ENCODE data around the gene STXBP6.

The STXBP6 gene

DNA sequence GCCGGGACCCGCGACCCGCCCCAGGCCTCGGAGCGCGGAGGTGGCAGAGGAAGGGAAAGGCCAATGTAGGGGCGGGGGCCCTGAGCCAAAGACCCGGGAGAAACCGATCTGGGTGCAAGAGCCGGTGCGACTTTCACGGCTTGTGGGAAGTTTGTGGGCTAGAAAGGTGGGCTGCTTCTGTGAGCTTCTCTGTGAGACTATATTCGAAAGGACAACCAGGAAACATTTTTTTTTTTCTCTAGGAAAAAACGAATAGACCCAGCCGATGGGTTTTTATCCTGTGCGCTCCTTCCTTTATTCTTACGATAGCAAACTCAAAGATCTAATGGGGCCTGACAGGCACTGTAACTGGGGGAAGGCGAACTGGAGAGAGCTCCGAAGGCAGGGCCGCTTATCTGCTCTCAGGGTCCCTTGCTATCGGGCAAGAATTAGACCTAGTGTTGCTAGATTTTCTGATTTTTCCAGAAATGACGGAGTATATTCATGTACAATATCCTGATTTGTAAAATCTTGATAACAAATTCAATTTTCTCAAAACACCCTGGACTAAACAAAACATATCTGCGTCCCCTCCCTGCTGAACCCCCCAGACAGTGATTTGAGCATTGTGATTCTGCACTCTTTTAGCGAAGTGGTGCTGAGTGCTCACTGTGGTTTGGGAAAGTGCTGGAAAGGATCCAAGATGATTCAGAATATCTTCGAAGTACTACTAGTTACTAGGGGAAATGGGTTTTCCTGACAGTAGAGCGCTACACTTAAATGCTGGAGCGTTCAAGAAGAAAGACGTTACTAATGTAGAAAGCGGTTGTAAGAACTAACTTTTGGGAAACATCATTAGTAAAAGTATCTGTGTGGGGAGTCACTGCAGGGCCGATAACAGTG lies 563 bp upstream of the STXBP6 start:
- DNase-seq = peak; percentile 88

- no peak for DNase-seq
Measured at GRCh38 chr14:25049093-25049567, 817 bp downstream of the STXBP6 start.

DNA sequence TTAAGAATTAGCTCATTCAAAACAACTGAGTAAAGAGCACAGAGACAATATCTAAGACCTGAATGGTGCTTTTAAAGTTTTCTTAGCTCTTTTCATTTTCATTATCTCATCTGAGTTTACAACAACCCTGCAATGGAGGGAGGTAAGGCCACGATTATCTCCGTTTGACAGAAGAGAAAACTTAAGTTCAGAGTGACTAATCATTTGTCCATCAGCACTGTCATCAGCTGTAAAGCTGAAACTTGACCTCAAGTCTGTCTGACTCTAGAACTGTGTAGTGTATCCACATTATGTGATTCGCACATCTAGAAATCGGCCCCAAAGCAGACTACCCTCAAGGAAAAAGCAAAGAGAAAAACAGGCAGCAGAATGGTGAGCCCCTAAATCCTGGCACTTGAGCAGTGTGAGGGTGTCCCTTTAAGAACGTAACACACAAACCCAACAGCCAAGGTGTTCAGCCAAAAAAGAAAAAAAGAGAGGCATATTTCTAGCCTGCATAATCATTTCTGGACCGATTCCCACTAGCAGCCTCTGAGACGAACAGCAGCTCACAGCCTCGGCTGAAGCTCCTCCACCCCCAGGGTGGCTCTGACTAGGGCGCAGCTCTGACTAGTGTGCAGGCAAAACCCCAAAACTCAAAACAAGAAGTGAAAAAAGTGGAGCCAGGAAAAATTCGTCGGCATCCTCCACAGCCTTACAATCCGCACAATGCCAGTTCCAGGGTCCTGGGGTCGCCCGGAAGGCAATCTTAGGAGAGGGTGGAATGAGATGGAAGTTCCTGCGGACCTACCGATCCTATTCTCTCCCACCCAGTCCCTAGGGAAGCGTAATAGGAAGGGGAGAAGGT lies 1.6 kb downstream of the STXBP6 start:
- peak; percentile 86 for DNase-seq

DNA sequence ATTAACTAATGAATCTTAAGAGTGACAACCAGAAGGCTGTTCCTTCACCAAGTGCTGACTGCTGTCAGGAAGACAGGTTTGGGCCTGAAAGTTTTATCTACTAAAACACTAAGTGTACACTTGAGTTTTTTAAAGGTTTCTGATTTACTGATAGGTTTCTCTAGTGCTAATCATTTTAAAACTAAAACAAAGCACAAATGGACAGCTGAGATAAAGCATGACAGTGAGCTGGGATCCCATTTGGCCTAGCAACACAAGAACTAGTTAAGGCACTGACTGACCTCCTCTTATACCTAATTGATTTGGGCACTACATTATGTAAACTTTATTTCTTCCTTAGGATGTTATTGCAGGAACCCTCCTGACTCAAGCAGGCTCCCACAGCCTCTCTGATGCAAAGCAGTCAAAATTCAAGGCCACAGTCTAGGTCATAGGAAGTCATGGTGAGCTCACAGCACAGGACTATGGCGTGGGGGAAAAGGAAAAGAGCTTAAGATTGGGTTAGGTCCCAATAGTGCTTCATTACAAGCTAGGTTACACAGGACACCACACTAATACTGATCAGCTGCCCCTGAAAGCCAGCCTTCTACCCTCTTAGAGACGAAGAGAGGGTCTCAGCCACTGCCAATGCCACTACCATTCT lies 3.5 kb downstream of the STXBP6 start:
- DNase-seq = no peak

DNA sequence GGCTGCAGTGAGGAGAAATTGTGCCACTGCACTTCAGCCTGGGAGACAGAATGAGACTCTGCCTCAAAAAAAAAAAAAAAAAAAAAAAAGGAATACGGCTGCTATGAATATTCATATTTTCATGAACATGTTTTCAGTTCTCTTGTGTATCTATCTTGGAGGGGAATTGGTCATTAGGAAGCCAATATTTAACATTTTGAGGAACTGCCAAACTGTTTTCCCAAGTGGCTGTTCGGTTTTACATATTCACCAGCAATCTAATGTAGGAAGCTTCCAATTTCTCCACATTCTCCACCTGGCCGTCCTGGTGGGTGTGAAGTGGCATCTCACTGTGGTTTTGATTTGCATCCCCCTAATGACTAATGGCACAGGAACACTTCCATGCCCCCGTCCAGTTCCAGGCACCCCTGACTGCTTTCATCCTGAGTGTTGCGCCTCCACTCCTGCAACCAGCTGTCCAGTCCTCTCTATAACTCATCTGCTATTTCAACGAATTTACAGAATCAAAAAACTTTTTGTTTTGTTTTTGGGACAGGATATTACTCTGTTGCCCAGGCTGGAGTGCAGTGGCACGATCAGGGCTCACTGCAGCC lies 5.7 kb downstream of the STXBP6 start:
- DNase-seq = no peak

DNA sequence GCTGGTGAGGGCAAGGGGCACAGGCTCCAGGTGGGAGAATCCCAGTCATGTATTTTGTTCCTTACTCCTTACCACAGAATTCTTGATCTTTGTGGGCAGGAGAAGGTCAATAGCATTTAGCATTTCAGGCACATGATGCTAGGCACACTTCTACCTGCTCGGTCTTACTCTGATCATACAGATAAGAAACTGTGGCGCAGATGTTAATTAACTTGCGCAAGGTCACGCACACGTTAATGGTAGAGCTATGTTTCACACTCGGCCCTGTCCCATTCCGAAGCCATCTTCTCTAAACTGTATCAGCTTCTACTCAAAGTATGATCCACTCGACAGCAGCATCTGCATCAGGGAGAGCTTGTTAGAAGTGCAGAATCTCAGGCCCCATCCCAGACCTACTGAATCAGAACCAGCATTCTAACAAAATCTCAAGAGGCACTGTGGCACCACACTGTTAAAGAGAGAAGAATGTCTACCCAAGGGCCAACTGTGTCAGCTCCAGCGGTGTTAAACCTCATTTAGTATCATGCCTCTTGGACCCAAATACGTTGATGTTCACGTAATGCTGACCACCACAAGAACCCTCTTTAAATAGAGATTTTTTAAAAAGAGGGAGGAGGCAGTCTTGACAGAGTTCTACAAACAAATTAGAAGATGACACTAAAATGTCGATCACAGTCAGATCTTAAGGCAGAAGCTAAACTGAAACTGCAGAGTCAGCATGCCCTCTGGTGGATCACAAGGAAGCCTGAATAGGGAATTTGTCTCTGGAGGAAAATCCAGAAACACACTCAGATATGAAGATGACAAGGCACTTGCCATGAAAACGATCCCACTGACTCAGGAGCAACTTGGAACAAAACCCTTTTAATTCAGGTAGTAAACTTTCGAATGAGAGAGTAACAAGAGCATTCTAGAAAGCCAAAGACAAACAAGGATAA lies 7.3 kb downstream of the STXBP6 start:
- peak; percentile 66 for DNase-seq

DNA sequence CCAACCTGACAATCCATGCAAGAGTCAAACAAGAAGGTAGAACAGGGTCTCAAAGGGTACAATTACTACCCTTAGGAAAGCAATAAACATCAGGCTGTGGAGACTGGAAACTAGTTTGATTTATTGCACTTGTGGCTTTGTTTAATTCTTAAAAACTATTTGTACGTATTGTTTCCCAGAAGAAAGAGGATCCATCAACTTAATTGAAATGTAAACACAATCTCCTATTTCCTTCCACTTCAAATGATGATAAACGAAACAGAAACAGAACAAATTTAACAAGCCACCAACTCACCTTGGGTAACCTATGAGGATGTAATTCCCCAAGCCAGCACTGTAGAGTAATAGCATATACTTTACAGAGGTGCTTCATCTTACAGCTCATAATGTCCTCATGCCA lies 8.0 kb downstream of the STXBP6 start:
- DNase-seq = no peak

- DNase-seq = no peak
Measured at GRCh38 chr14:25041484-25041883, 8.5 kb downstream of the STXBP6 start.

GRCh38 chr14:25039933-25040332 lies 10.0 kb downstream of the STXBP6 start:
- no peak for DNase-seq

DNA sequence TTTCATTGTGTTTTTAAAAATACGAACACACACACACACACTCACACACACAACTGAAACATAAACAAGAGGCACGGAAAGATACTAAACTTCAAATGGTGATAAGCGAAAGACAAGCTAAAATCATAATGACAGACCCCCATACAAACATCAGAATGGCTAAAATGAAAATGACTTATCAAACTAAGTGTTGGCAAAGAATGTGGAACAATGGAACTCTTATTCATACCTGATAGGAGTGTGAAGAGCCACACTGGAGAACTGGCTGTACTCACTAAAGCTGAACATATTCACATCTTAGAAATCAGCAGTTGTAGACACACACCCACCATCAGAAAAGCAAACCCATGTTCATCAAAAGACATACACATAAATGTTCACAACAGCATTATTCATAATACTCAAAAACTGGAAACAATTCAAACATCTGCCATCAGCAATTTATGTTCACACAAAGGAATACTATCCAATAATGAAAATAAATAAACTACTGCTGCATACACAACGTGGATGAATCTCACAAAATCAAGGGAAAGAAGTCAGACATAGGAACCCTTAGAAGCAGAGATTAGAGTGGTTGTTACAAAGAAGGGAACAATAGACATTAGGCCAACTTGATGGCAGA lies 11.8 kb downstream of the STXBP6 start:
- no peak for DNase-seq

DNA sequence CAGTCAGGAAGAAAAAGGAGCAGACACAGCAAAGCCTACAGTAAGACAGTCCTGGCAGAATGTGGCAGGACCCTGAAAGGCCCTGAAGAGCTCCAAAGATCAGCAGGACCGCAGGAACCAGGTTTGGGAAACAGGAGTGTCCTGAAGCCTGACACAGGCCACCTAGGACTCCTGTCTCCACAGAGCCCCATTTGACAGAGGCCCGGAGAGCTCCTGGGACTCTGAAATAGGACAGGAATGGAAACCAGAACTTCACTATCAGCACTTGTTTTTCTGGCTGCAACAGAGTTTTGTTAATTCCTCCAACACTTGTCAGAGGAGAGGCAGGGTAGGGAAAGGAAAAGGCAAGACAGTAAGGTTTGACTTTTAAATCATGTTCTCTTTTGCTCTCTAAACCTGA lies 12.9 kb downstream of the STXBP6 start:
- DNase-seq = no peak

GRCh38 chr14:25034803-25035681 lies 14.9 kb downstream of the STXBP6 start:
- no peak for DNase-seq

GRCh38 chr14:25033358-25033757 lies 16.6 kb downstream of the STXBP6 start:
- no peak for DNase-seq

DNA sequence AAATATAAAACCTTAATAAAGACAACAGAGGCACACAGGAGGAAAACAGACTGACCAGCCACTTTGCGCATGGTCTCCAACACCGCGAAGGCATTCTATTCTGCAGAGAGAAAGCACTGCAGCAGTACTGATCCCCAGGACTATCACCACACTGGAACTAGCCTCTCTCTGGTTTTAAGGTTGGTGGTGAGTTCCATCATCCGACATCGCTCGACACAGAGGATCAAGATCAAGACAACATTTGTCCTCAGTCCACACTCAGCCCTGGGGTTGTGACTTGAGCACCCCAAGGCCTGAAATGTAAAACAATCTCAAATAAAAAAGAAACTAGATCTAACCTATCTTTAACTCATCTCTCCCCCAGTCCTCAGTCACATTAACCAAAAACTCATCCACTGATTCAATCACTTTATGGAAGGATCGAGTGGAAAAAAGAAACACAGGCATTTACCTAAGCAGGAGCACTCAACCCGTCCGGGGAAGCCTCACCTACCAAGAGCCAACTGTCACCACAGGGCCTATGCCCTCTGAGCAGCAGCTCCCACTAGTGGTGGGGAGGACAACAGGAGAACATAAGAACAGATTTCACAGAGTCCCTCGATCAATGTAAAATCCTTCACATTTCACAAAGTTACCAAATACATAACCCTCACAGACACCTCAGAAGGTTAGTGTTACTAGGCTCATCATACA lies 17.7 kb downstream of the STXBP6 start:
- no peak for DNase-seq

DNA sequence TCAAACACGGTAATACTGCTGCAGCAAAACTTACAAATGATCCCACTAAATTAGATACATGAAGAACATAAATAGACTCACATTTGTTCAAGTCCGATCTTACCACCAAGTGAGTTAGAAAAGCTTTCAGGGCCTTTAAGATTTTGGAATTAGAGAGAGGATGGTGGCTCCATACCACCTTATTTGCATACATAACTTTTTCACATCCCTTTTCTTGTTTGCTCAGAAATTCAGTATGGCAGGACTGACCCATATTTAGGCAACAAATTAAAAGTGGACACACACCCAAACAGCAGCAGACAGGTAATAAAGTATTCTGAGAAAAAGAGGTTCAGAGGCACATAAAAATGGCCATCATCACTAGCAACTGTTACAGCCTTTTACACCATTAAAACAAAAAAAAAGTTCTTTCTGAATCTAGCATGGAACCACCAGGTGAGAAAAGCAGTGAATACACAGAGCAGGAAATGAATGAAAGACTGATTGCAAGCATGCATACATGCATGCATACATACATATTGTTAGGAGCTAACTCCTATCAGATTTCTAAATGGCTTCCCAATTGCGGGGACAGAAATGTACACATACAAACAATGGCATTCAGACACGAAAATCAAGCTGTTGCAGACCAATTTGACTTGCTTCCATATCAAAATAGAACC lies 23.3 kb downstream of the STXBP6 start:
- no peak for DNase-seq

DNA sequence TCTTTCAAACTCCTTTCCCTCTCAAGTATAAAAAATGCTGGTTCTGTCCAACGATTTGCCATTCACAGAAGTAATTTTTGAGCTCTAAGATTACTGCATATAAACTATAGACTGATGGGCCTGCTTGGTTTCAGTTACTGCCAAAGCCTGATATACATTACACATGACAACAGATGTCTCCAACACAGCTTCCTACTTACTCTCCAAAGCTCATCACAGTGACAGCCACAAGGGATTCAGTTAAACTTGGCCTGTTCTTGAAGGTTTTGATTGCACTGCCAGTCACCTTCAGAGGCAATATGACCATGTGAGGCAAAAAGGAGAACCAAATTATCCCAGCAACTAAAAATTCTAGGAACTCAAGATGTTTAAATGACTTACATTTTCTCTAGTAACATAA lies 30.1 kb downstream of the STXBP6 start:
- DNase-seq = no peak

GRCh38 chr14:25017562-25017961 lies 32.4 kb downstream of the STXBP6 start:
- DNase-seq = no peak

GRCh38 chr14:25015761-25016160 lies 34.2 kb downstream of the STXBP6 start:
- DNase-seq = no peak

GRCh38 chr14:25014440-25014839 lies 35.5 kb downstream of the STXBP6 start:
- no peak for DNase-seq

All from fibroblast of skin of right biceps (primary cell).